CD4-positive, alpha-beta T cell treated with Interleukin-15 for 4 hours (primary cell): ENCODE data around the gene E2F1.
A peak's percentile ranks its signal among the peaks of the same experiment; 100 is the strongest.

Source experiments
- DNase-seq: peaks from one replicate; pipeline ENCODE4 v3.0.0-alpha.2; 2020; ENCODE audit warnings: low spot score

Gene E2F1

DNA sequence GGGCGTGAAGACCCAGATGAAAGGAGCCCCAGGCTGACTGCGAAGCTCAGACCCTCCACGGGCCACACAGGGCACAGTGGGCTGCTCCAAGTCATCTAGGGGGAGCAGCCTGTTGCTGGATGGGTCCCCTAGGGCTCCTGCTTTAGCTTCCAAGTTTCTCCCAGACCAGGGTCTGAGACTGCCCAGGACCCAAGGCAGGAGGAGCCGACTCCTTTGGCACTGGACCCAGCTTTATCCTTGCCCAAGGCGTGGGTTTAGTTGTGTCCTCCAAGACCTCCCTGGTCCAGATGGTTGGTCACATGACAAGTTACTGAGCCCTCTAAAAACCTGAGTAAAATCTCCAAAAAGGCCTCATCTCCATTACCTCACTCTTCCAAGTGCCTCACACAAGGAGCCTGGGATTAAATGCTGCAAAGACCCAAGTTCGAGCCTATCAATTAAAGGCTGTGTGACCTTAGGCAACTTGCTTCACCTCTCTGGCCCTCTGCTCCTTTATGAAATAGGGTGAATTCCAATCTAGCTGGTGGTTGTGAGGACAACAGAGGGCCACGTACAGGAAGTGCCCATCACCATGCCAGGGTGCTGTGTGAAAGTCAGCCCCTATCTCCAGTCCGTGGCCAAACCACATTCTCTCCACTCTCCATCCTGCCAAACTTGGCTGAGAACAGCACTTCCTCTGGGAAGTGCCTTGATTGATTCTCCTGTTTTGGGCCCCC is 14.5 kb downstream of the E2F1 start:
- no peak for DNase-seq

DNA sequence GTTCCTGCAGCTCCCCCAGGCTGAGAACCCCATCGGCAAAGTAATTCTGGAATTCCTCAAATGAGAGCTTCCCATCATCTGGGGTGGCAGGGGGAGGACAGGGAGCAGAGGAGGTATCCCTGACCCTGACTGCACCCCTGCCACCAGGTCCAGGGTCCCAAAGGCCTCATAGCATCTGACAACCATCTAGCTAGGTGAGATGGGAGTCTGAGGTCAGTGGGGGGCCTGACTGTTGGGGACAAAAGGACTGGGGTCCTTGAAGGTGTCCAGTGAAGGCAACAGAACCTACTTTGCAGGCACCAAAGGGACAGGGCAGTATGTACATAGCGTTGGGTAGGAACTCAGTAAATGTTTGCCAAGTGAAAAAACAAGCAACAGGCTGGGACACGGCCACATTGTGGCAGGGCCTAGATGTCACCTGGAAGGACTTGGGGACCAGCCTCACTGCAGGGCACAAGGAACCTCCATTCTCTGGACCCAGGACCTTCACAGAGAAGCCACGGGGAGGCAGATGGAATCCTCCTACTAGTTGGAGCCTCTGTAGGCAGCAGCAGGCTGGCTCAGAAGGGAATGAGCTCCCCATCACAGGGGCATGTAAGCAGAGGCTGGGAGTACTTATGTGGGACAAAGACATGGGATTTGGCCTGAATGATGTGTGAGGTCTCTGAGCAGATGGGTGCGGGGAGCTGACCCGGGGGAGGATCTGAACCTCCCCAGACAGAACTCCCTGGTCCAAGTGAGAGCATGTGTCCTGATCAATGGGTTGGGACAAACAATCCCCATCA is 15.3 kb downstream of the E2F1 start:
- DNase-seq = no peak

DNA sequence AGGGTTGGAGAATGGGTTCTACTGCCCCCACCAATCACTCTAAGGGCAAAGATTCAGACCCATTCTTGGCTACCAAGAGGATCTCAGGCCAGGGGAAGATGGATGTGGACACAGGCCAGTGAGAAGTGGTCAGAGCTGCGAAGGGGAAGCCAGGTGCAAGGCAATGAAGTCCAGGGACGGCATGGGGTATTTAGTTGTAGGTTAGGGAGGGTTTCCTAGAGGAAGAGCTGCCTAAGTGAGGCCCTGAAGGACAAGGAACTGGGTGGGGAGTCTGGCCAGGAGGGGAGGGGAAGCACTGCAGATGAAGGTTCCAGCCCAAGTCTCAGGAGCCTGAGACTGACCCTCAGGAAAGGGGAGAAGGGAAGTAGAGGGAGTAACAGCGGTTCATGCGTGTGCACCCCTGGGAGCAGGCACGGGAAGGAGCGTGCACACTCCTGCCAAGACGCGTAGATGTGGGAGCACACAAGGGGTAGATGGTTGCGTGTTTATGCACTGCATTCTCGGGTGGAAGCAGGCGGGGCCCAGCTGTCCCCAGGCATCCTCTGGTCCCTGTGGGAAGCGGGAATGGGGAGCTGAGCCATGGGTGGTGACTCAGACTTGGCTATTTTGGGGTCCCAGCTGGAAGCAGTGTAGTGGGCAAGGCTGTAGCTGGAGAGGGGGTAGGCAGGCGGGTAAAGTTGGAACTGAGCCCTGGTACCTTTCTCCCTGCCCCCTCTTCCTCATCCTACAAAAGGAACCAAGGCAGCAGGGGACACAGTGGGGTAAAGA is 16.1 kb downstream of the E2F1 start:
- DNase-seq = no peak

DNA sequence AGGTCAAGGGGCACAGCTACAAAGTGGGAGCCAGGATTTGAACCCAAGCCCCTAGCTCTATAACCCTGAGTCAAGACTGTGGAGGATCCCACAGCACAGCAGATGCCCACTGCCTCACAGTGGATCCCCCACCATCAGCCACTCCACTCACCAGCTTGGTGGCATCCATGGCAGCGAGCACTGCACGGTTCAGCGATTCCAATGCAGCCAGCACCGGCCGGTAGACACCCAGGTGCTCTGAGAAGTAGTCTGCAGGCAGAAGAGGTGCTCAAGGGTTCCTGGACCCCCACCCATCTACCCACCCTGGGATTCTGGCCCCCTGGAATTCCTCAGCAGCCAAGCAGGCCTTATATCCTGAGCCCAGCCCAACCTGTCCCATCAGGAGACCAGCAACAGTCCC is 17.0 kb downstream of the E2F1 start:
- DNase-seq = no peak

DNA sequence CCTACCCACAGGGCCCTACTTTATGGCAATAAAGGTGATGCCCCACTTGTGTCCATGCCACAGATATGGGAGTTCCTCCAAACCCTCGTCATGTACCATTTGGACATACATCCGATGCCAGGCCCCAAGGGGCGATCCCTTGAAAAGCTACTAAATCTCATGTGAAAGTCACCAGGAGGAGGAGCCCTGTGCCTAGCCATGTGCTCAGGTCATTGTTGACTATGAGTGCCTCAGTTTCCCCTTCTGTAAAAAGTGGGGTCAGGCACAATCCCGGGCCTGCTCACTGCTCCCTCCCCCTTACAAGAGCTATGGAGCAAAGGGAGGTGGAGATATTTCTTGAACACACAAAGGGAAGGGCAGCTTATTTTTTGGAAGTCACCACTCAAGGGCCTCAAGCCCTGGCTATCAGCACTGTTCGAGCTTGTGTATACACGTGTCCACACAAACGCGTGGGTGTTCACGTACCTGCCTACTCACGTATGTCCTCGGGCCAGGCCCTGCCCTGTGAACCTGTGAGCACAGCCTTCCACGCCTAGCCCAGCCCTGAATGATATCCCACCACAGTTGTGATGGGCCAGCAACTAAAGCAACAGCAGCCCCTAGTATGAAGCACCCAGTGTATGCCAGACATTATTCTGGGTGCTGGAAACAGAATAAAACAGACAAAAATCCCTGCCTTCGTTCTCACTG is 17.6 kb downstream of the E2F1 start:
- DNase-seq = no peak

DNA sequence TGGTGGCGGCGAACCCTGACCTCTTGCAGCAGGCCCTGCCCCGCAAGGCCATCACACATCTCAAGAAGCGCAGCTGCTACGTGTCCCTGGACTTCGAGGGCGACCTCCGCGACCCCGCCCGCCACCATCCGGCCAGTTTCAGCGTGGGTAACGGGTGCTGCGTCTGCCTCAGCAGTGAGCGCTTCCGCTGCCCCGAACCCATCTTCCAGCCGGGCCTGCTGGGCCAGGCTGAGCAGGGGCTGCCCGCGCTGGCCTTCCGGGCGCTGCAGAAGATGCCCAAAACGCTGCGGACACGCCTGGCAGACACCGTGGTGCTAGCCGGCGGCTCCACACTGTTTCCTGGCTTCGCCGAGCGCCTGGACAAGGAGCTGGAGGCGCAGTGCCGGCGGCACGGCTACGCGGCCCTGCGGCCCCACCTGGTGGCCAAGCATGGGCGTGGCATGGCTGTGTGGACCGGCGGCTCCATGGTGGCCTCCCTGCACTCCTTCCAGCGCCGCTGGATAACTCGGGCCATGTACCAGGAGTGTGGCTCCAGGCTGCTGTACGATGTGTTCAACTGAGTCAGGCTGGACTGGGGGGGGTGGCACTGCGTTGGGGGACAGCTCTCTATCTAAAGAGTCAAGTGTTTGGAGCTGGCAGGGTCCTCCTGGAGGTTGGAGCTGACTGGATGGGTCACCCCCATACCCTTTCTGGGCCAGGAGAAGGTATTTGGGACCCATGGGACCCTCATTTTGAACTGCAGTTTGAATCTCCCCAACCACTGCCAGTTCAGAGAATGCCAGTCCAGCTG is 18.3 kb downstream of the E2F1 start:
- peak; percentile 78 for DNase-seq

DNA sequence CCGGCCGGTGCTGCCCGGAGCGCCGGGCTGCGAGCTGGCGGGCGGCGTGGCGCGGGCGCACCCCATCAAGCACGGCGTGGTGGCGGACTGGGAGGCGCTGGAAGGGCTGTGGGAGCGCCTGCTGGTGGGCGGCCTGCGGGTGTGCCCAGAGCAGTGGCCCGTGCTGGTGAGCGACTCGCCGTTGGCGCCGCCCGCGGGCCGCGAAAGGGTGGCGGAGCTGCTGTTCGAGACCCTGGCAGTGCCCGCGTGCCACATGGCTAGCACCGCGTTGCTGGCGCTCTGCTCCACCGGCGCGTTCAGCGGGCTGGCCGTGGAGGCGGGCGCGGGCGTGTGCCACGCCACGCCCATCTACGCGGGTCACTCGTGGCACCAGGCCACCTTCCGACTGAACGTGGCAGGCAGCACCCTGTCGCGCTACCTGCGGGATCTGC is 18.9 kb downstream of the E2F1 start:
- no peak for DNase-seq

DNA sequence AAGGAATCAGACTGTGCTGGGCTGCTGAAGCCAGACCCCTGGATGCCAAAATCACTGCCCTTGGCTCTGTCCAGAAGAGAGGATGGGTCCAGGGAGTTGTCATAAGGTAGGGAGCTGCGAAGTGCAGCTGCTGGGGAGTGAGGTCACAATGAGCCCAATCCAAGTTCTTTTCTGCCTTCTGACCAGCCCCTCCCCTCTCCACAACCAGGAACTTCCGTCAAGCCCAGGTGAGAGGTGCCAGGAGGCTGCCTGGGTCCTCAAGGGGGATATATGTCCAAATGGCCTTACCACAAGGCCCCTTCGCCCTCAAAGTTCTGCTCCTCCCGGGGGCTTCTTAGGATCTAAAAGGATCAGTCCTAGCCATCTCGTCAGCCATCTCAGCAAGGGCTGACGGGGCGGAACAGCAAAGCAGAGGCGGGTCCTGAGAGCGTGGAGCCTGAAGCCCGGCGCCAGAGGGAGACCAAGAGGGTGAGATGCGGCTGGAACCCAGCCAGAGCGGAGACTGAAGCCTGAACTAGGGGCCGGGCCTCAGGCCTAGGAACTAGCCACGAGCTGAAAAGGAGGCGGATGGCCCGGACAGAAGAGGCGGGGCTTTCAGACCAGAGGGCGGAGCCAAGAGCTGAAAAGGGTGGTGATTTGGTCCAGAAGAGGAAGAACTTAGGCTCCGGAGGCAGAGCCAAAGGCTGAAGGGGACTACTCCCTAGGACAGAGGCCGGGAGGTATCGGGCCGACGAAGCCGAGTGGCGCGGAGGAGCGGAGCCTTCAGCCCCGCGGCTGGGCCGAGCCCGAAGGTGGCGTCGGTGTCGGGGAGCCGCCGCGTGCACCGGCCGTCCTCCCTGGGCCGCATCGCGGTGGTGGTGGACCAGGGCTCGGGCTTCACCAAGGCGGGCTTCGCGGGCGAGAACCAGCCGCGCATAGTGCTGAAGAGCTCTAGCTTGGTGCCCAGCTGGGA is 19.6 kb downstream of the E2F1 start, which contains the start of gene ACTL10:
Gene ACTL10 (plus strand): TSS at position 651 of the 952 bp plus-strand sequence. CDS start 555 bp downstream, outside the sequence.
- peak; percentile 85 for DNase-seq

DNA sequence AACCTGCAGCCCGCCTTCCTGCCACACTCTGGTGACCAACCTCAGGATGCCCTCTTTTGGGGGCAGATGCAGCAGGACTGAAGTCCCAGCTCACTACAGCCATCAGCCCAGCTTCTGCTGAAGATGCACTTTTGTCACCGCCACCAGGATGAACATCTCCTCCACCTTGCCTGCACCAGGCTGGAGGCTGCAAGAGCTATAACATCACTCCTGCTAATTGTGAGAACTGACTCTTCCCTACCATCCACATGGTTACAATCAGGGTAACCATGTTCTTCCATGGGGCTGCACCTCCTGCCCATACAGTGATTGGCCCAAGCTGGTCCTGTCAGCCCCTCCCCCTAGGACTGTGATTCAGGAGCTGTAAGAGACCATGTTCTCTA is 21.4 kb downstream of the E2F1 start:
- no peak for DNase-seq

DNA sequence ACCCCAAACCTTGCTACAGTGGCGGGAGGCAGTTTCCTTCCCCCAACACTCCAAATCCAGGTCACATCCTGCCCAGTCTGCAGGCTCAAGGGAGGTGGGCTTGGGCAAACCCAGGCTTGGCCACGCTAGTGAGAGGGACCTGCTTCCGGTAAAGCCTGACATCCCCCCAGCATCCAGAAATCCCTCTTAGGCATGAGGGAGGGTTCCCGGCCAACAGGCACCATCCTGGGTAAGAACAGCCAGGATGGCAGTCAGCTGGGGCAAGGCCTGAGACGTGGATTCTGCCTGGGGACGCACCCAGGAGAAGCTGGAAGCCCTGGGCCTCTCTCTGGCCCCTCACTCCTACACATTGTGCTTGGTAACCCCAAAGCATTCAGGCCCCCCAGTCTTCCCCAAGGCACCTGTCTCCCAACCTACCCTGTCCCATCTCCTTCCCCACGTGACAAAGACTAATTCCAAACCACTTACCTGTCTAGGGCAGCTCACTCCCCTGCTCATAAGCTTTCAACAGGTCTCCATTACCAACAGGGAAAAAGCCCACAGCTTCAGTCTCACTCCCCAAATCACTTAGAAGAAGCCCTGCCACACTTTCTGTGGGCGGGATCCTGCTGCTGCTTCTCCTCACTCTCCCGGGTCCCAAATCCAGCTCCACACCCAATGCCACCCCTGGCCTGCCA is 22.0 kb downstream of the E2F1 start:
- DNase-seq = no peak

DNA sequence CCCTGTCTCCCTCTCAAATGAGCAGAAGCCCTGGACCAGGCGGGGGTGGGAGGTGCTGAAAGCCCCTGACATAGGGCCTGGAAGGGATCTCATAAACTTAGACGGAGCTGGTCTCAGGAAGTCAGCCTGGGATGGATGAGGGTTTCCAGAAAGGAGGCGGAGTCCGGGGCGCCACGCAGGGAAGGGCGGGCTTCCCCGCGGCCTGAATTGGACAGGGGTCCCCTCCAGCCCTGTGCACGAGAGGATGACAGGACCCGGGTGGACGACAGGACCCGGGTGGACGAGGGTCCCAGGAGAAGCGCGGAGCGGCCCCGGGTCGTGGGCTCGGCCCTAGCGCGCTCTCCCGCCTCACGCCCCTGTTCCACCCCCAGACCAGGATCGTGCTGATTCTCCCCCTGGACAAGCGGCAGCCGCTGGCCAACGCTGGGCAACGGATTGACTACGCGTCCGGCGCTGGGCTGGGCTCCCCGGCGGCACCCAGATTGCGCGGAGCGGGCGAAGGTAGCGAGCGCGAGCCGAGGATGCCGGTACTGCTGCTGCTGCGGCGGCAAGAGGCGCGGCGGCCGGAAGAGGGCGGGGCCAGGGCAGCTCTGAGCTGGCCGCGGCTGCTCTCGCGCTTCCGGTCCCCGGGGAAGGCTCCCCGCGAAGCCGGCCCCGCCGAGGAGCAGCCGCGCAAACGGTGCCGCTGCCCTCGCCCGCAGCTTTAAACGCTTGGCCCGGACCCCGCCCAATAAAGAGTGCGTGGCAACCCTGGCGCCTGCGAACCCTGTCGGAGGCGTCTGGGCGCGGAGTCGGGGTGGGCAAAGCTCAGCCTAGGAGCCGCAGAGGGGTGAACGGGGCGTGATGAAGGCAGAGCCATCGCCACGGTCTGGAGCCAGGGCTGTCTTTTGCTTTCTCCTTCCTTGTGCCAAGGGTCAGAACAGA is 22.8 kb downstream of the E2F1 start:
- DNase-seq = peak; percentile 78

DNA sequence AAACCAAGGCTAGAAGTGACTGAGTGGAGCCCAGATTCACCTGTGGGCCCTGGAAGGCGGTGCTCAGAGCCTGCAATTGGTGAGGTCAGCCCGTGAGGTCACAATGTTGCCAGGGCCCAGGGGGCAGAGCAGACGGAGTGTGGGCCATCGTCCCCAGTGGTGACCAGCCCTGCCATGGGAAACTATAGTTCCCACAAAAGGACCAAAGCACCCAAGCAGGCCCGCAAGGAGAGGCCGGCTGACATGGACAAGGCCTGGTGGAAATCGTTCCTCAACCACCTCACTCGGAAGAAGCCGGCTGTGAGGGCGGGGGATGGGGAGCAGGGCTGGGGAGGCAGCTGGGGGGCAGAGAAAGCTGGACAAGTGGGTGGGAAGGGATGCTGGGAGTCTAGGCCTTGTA is 24.0 kb downstream of the E2F1 start, which contains the start of gene C20orf144:
Gene C20orf144 (plus strand): TSS at position 156 of the 400 bp plus-strand sequence. CDS start 19 bp downstream, at position 175.
- no peak for DNase-seq

DNA sequence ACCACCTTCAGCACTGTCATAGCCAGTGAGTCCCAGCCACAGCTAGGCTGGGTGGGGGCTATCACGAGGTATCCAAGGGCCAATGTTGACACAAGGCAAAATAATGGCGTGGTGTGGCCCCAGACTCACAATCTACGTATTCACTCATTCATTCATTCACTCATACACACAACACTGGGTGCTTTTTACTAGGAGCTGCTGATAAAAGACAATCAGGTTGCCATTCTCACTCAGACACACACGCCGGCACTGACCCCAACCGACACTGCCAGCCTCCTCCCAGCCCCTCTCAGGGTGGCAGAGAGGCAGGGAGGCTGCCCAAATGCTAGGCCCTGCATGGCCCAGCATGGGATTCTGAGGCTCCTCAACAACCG is 25.5 kb downstream of the E2F1 start:
- DNase-seq = no peak

DNA sequence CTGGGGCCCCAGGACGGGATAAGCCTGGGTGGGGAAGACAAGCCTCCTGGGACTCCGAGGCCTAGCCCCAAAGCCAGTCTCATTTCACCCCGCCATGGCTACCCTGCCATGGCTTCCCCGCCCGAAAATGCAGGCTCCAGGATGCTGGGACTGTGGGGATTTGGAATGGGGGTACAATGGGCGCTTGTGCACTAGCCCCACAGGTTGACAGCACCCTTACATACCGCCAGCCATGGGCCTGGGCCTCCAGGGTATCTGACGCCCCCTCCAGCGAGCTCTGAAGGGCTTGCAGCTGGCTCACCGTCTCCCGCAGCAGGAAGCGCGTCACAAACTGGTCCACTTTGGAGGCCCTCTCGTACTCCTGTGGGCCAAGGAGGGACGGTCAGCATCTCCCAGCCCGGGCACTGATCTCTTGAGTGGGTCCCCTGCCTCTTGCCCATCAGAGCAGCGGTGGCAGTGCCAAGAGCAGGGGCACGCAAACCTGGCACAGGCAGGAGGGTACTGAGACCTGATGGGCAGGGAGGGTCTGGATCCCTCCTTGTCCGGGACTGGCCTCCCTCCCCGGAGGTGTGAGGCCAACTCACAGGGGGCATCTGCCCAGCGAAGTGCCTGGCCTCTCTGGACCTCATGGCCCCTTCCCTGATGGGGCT is 26.0 kb downstream of the E2F1 start:
- DNase-seq = no peak

DNA sequence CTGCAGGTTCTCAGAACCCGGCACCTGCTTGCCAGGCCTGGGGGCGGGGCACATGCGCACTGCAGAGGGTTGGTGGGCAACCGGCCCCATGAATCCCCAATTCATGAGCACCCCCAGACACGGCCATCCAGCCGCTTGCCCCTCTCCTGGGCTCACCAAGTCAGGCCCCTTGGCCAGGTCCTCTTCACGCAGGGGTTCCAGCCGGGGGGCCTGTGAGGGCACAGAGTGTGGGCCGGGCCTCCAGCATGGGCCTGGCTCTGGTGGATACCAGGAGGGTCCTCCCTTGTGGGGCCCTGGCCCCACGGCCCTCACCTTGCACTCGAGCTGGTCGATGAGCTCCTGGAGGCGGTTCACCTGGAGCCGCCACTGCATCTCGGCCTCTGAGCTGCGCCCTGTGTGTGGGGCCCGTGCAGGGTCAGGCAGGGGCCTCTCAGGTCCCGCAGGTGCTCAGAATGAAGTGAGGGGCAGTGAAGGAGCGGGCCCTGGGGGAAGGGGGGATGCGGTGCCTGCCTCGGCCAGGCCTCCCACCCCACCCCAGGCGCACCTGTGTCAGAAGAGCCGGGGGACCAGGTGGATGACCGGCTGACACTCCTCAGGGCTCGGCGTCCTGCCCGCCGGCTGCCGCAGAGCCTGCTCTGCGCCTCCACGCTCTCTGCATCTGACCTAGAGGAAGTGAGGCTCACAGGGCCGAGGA is 26.7 kb downstream of the E2F1 start:
- DNase-seq = no peak

DNA sequence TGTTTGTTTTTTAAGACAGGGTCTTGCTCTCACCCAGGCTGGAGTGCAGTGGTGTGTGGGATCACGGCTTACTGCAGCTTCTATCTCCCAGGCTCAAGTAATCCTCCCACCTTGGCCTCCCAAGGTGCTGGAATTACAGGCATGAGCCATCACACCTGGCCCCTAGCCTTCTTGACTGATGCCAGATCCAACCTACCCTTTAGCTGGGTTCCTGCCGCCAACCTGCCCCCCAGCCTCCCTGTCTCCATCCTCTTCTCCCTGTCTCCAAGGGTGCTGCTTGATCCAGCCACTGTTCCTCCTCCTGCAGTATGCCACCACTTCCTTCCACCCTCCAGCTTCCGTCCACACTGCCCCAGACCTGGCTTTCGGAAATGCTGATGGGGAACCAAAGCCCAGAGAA is 27.3 kb downstream of the E2F1 start:
- DNase-seq = no peak

DNA sequence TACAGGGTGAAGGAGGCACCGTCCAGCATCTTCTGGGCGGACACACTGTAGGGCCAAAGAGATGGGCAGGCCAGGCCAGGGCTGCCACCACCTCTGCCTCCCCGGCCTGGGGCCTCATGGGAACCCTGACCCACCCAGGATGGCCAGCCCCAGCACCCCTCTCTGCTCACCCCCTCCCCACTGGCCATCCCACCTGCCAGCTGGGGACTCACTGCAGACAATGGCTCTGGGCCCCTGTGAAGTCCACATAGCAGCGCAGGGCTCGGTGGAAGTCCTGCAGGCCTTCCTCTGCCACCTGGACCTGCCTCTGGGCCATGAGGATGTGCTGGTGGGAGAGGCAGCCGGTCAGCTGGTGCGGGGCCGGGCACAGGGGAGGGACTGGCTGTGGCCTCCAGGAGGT is 27.7 kb downstream of the E2F1 start:
- DNase-seq = no peak
